IPS-18c (cell line): Measurements from ENCODE around the gene RCCD1.

Experiments used
- H3K4me3 ChIP-seq: 2 replicates; pipeline ENCODE4 v1.7.0; 2013; ENCODE audit warnings: low read depth, mild to moderate bottlenecking, low read length, moderate library complexity; ENCODE audit not compliant: insufficient read depth
- H3K9me3 ChIP-seq: one replicate; pipeline ENCODE4 v1.6.1; 2013; ENCODE audit warnings: mild to moderate bottlenecking, low read length, moderate library complexity; ENCODE audit not compliant: control insufficient read depth, insufficient read depth

Gene RCCD1

DNA sequence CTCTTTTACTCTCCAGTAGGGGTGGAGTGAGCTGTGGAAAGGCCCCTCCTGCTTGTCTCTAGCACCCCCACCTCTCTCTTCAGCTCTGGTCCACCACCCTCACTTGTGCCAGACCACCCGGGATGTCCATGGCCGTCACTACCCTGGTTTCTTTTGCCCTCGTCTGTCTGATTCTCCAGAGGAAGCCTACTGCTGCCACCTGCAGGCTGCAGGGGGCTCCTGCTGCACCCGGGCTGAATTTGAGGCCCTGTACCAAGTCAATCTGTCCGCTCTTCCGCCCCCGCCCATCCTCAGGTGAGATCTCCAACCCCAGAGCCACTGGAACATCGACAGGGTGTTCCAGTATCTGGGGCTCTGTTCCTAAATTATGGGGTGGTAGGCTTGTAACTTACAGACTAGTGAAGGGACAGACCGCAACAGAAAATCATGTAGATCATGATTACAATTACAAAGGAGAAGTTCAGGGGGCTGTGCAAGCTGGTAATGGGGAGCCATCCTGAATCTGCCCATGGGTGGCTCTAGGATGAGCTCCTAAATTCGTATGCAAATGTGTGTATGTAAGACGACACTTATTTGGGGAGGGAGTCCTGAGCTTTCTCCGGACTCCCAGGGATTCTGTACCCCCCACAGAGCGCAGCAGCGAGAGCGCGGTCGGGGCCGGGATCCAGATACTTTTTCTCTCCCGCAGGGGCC is 20.3 kb upstream of the RCCD1 start:
- H3K4me3 ChIP-seq = peak overlapping the region; percentile 77
- H3K9me3 ChIP-seq = no peaks in the 10 kb centered on the region

DNA sequence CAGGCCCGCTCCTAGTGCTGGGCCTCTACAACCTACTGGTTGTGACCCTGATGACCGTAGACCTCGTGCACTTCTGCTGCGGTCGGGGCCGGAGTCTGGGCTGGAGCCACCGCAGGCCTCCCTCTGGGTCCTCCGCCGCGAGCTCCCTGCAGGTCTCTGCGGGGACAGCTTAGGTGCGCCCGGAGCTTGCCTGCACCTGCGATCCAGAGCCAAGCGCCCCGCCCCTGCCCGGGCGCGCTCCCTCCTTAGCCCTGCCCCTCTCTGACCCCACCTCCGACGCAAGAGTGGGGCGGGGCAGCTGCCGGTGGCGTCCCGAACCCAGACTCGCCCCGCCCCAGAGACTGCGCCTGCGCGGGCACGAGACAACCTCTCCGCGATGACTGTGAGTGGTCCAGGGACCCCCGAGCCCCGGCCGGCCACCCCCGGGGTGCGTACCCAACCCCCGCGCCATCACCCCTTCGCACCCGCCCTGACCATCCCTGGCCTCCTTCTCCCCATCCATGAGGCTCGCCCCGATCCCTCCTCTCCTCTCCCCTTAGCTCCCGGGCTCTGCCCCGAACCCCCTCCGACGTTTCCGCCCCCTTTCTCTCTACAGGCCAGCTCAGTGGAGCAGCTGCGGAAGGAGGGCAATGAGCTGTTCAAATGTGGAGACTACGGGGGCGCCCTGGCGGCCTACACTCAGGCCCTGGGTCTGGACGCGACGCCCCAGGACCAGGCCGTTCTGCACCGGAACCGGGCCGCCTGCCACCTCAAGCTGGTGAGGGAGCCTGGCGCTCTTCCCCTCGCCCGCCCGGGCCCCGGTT is 19.5 kb upstream of the RCCD1 start, which contains the start of gene UNC45A:
TSS of gene UNC45A (plus strand) at position 337 of the 803 bp plus-strand sequence. CDS start at position 377, 40 bp downstream.
- peak within 1 kb of the TSS; percentile 77 for H3K4me3 ChIP-seq
- no peaks in the 10 kb centered on the region for H3K9me3 ChIP-seq

DNA sequence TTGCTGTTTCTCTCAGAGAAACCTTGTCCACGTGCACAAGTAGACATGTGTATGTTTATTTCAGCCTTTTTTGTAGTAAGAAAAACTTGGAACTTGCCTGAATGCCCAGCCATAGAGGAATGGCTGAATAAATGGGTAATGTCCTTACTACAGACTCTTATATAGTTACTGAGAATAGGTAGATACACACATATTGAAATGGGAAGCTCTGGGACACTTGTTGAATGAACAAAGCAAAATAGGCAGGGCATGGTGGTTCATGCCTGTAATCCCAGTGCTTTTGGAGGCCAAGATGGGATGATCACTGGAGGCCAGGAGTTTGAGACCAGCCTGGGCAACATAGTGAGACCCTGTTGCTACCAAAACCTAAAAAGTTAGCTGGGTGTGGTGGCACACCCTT is 17.9 kb upstream of the RCCD1 start:
- no peak overlapping the region for H3K4me3 ChIP-seq
- H3K9me3 ChIP-seq = no peaks in the 10 kb centered on the region

GRCh38 chr15:90938261-90938660 is 16.4 kb upstream of the RCCD1 start:
- Histone ChIP-seq H3K9me3 (no peaks in the 10 kb centered on the region), H3K4me3 (no peak overlapping the region)

DNA sequence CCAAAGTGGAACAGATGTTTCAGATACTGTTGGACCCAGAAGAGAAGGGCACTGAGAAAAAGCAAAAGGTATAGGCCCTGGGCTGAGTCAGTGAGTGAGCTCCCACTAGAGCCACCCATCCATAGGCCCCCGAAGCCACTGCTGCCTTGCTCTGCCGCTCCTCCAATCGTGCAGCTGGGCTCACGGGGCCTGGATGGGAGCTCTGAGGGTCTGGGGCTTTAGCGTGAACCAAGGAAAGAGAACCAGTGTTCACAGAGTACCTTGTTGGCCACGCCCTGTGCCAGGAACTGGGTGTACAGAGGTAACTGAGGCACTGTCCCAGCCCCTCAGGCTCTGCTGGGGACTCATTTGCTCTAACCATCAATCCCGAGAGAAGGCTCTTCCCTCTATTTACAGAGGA is 14.9 kb upstream of the RCCD1 start:
- Histone ChIP-seq H3K9me3 (no peaks in the 10 kb centered on the region), H3K4me3 (no peak overlapping the region)

DNA sequence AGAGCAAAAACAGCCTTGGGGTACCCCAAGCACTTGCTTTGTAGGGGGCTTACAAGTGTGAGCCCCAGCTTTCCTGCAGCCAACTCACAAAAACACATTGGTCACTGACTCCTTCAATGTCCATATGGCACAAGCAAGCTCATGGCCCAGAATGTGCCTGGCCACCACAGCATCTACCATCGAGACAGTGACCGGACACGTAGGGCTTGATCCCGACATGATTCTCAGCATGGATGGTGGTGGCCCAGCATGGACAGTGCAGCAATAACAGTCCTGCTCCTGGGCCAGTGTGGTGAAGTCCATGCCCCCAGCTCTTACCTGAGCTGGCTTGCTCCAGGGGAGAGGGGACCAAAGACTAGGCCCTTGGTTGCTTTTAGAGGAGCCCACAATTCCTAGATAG is 13.6 kb upstream of the RCCD1 start:
- Histone ChIP-seq H3K9me3 (no peaks in the 10 kb centered on the region), H3K4me3 (no peak overlapping the region)

DNA sequence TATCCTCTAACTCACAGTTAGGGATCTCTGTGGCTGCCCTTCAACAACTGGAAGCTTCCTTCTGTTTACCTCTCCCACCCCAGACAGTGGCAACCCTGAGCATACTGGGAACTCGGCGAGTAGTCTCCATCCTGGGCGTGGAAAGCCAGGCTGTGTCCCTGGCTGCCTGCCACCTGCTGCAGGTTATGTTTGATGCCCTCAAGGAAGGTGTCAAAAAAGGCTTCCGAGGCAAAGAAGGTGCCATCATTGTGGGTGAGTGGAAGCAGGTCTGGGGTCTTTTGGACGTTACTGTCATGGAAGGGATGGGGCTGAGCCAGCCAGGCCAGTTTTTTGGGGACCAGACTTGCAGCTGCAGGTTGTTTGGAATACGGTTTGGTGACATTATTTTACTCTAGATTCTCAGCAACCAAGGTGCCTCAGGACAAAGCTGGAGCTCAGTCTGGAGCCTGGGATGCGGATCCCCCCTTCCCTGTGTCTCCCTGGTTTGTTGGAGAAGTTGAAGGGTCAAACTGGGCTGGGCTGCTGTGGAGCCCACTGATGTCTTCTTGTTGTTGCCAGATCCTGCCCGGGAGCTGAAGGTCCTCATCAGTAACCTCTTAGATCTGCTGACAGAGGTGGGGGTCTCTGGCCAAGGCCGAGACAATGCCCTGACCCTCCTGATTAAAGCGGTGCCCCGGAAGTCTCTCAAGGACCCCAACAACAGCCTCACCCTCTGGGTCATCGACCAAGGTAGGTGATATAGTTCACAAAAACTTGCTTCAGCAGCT is 12.1 kb upstream of the RCCD1 start:
- H3K9me3 ChIP-seq = no peaks in the 10 kb centered on the region
- H3K4me3 ChIP-seq = no peak overlapping the region

- Histone ChIP-seq H3K9me3 (no peaks in the 10 kb centered on the region), H3K4me3 (no peak overlapping the region)
These were observed 9.6 kb upstream of the RCCD1 start for GRCh38 chr15:90945091-90945490.

GRCh38 chr15:90946538-90946937 is 8.1 kb upstream of the RCCD1 start:
- Histone ChIP-seq H3K9me3 (no peaks in the 10 kb centered on the region), H3K4me3 (no peak overlapping the region)

DNA sequence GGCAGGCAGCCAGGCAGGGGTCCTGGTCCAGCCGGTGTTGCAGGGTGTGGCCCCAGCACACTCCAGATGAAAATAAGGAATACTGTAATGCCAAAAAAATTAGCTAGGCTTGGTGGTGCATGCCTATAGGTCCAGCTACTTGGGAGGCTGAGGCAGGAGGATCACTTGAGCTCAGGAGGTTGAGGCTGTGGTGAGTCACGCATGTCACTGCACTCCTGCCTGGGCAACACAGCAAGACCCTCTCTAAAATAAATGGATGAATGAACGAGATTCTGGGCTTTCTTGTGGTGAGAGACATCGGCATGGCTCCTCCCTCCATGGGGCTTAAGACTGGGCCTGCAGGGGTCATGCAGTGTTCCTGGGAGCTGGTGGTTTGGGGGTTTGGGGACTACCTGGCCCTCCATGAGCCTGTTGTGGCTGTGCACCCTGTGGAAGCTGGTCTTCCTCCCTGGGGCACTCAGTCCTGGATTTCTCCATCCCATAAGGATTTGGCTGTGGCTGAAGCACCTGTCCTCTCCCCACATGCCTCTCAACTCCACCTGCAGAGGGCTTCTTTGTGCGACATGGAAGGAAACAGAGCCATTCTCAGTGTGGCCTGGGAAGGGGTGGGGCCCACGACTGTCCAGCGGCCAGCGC is 7.6 kb upstream of the RCCD1 start:
- Histone ChIP-seq H3K4me3 (no peak overlapping the region), H3K9me3 (no peaks in the 10 kb centered on the region)

DNA sequence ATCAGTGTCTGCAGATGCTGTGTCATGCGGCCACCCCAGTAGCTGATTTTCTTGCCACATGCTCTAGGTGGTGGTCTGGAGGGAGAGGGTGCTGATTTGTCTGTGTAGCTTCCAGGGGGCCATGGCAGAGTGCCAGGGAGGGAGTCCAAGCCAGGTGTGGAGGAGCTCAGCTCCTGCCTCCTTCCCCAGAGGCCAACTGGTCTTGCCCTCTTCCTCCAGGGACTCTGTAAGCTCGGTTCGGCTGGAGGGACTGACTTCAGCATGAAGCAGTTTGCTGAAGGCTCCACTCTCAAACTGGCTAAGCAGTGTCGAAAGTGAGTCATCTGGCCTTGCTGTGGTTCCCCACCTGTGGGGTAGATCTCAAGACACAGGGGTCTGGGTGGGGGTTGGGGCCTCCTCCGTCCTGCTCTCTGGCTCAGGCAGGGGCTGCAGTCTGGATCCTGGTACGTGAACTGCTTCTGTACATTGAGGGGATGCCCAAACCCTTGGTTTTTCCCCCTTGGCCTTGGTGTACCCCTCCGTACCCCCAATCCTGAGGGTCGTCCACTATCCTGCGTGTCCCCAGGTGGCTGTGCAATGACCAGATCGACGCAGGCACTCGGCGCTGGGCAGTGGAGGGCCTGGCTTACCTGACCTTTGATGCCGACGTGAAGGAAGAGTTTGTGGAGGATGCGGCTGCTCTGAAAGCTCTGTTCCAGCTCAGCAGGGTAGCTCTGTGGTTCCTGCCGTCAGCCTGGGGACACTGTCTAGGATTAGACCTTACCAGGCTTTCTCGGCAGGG is 6.9 kb upstream of the RCCD1 start:
- Histone ChIP-seq H3K9me3 (no peaks in the 10 kb centered on the region), H3K4me3 (no peak overlapping the region)

- no peak overlapping the region for H3K4me3 ChIP-seq
- H3K9me3 ChIP-seq = no peaks in the 10 kb centered on the region
These were observed 6.2 kb upstream of the RCCD1 start for GRCh38 chr15:90948506-90948905.

DNA sequence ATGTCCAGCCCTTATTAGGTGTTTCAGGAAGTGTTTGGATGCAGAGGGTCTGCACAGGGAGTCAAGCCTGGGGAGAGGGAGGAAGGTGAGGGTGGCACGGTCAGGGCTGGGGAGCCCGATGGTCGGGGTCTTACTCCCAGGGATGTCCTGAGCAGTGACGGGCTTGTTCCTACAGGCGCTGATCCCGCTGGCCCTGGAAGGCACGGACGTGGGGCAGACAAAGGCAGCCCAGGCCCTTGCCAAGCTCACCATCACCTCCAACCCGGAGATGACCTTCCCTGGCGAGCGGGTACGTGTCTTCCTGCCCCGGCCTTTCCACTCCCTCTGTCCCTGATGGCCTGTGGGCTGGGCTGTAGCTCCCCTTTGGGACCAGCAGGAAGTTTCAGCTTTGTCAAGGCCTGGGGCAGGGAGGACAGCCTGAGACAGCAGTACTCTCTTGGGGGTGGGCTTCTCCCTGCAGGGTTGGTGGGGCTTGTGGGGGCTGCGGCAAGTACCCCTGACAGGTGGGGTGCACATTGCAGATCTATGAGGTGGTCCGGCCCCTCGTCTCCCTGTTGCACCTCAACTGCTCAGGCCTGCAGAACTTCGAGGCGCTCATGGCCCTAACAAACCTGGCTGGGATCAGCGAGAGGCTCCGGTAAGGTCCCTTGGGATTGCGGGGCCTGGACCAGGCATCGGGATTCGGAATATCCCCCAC is 4.6 kb upstream of the RCCD1 start:
- Histone ChIP-seq H3K4me3 (no peak overlapping the region), H3K9me3 (no peaks in the 10 kb centered on the region)

GRCh38 chr15:90950676-90951075 is 4.0 kb upstream of the RCCD1 start:
- Histone ChIP-seq H3K4me3 (no peak overlapping the region), H3K9me3 (no peaks in the 10 kb centered on the region)

DNA sequence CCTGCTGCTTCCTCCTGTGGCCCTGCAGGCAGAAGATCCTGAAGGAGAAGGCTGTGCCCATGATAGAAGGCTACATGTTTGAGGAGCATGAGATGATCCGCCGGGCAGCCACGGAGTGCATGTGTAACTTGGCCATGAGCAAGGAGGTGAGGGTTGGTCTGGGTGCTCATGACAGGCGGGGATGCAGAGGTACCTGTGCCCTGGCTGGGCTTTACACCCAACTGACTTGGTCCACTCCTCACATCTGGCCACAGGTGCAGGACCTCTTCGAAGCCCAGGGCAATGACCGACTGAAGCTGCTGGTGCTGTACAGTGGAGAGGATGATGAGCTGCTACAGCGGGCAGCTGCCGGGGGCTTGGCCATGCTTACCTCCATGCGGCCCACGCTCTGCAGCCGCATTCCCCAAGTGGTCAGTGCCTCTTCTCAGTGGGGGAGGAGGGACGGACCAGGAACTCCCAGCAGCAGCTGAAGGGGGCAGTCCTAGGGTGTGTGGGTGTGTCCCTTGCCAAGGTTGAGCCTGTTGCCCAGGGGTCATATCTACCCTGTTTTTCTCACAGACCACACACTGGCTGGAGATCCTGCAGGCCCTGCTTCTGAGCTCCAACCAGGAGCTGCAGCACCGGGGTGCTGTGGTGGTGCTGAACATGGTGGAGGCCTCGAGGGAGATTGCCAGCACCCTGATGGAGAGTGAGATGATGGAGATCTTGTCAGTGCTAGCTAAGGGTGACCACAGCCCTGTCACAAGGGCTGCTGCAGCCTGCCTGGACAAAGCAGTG is 1.6 kb upstream of the RCCD1 start:
- Histone ChIP-seq H3K9me3 (no peaks in the 10 kb centered on the region), H3K4me3 (no peak overlapping the region)
